H1 (cell line): Measurements from ENCODE around the gene FAM131A. TPM values are rescaled to one million over a fixed set of nuclear protein-coding genes. Genes with fewer than 3 reads are reported as not detected.

Experiments used
- CTCF ChIA-PET: fragments of 300-600 bp; sonication (Branson Sonifier 250); formaldehyde crosslinking; loops from one replicate; lab custom pipeline; 2021; ENCODE audit not compliant: partially characterized antibody; lab: Charles Lee
- POLR2A ChIA-PET: fragments of 300-600 bp; sonication (Branson Sonifier 250); formaldehyde crosslinking; loops from one replicate; lab custom pipeline; 2021; ENCODE audit warnings: inconsistent platforms; ENCODE audit not compliant: partially characterized antibody; lab: Charles Lee
- DNase-seq, 2 experiments: peaks; one replicate each; pipeline versions ENCODE4 v3.0.0 to v3.0.0-alpha.2; 2010 to 2022; ENCODE audit warnings: low spot score in 2 of 2, low read depth in 1 of 2, mixed read lengths in 1 of 2
- FAIRE-seq: peaks from 2 replicates; lab custom pipeline; 2011; peaks lifted over from hg19 to GRCh38; lab: Jason Lieb, UNC
- H2AFZ ChIP-seq: 2 replicates; pipeline ENCODE4 v1.8.1; 2012; ENCODE audit warnings: low read length, inconsistent platforms
- H2AK5ac ChIP-seq: 2 replicates; pipeline ENCODE4 v1.6.1; 2013; ENCODE audit warnings: low read depth, low read length
- H2BK120ac ChIP-seq: replicated peaks from 2 replicates; pipeline ENCODE3; 2013; ENCODE audit warnings: low read depth, low read length, inconsistent platforms
- H2BK12ac ChIP-seq: 2 replicates; pipeline ENCODE4 v1.6.1; 2013; ENCODE audit warnings: low read depth, low read length
- H2BK15ac ChIP-seq: 2 replicates; pipeline ENCODE4 v1.6.1; 2013; ENCODE audit warnings: low read length
- H2BK20ac ChIP-seq: 2 replicates; pipeline ENCODE4 v1.6.1; 2013; ENCODE audit warnings: low read length
- H2BK5ac ChIP-seq: 2 replicates; pipeline ENCODE4 v1.6.1; 2013; ENCODE audit warnings: low read depth, low read length
- H3K14ac ChIP-seq: 2 replicates; pipeline ENCODE4 v1.6.1; 2013; ENCODE audit warnings: inconsistent platforms; ENCODE audit not compliant: insufficient read length
- H3K18ac ChIP-seq: 2 replicates; pipeline ENCODE4 v1.6.1; 2013; ENCODE audit warnings: low read length; ENCODE audit errors: extremely low read depth
- H3K23ac ChIP-seq: 2 replicates; pipeline ENCODE4 v1.6.1; 2013; ENCODE audit warnings: inconsistent platforms; ENCODE audit not compliant: insufficient read length
- H3K23me2 ChIP-seq: 2 replicates; pipeline ENCODE4 v1.6.1; 2013; ENCODE audit warnings: low read depth, low read length
- H3K27ac ChIP-seq: 2 replicates; pipeline ENCODE4 v1.6.1; 2011; ENCODE audit warnings: low read depth, low read length, inconsistent platforms
- H3K27me3 ChIP-seq, 4 experiments: replicated peaks in 1 of 4; 1 replicate in 1 of 4; 2 replicates in 3 of 4; pipeline versions ENCODE4 v1.6.1 to v1.8.1; 2011 to 2013; ENCODE audit warnings: low read length in 3 of 4, mild to moderate bottlenecking in 3 of 4, inconsistent platforms in 2 of 4, mixed read lengths in 2 of 4, moderate library complexity in 1 of 4; ENCODE audit not compliant: control insufficient read depth in 3 of 4, insufficient read depth in 3 of 4; ENCODE audit errors: extremely low read depth in 1 of 4
- H3K36me3 ChIP-seq, 4 experiments: 2 replicates each; pipeline versions ENCODE4 v1.6.1 to v1.8.1; 2011 to 2013; ENCODE audit warnings: mild to moderate bottlenecking in 4 of 4, low read length in 3 of 4, moderate library complexity in 2 of 4, control low read depth in 1 of 4, inconsistent platforms in 1 of 4; ENCODE audit not compliant: insufficient read depth in 4 of 4, control insufficient read depth in 2 of 4
- H3K4ac ChIP-seq: replicated peaks from 2 replicates; pipeline ENCODE3; 2013; ENCODE audit warnings: low read length, low read depth, mixed read lengths, inconsistent platforms; ENCODE audit not compliant: insufficient read length
- H3K4me1 ChIP-seq, 4 experiments: replicated peaks in 1 of 4; 1 replicate in 1 of 4; 2 replicates in 3 of 4; pipeline versions ENCODE4 v1.6.1 to v1.8.1; 2011 to 2013; ENCODE audit warnings: low read length in 3 of 4, inconsistent platforms in 2 of 4, mixed read lengths in 1 of 4; ENCODE audit not compliant: insufficient read depth in 4 of 4, control insufficient read depth in 3 of 4
- H3K4me2 ChIP-seq, 2 experiments: 2 replicates each; pipeline versions ENCODE4 v1.6.1 to v1.8.1; 2011 to 2013; ENCODE audit warnings: low read depth in 2 of 2, low read length in 2 of 2, control low read depth in 1 of 2, inconsistent platforms in 1 of 2, mild to moderate bottlenecking in 1 of 2; ENCODE audit not compliant: insufficient read depth in 1 of 2
- H3K4me3 ChIP-seq, 4 experiments: fragments of 200-600, 300-600 bp in 1 of 4; sonication (generic), shearing (Covaris generic), sonication (Bioruptor Twin) in 1 of 4; 2 replicates each; pipeline versions ENCODE4 v1.5.1 to v1.8.1; 2011 to 2016; ENCODE audit warnings: low read length in 4 of 4, low read depth in 3 of 4, control low read depth in 2 of 4, inconsistent platforms in 2 of 4, mild to moderate bottlenecking in 2 of 4, mixed read lengths in 1 of 4, moderate library complexity in 1 of 4; ENCODE audit not compliant: insufficient read depth in 2 of 4; ENCODE audit errors: extremely low read depth in 1 of 4
- H3K56ac ChIP-seq: replicated peaks from 2 replicates; pipeline ENCODE3; 2013; ENCODE audit warnings: low read depth, mild to moderate bottlenecking, mixed read lengths, low read length, inconsistent platforms; ENCODE audit not compliant: insufficient read length
- H3K79me1 ChIP-seq: 2 replicates; pipeline ENCODE4 v1.6.1; 2013; ENCODE audit warnings: low read depth, low read length, control low read depth
- H3K79me2 ChIP-seq, 2 experiments: 2 replicates each; pipeline versions ENCODE4 v1.6.1 to v1.8.1; 2012 to 2013; ENCODE audit warnings: low read length in 2 of 2, mild to moderate bottlenecking in 2 of 2, inconsistent platforms in 1 of 2; ENCODE audit not compliant: insufficient read depth in 2 of 2, control insufficient read depth in 1 of 2
- H3K9ac ChIP-seq, 4 experiments: replicated peaks in 1 of 4; 1 replicate in 1 of 4; 2 replicates in 3 of 4; pipeline versions ENCODE4 v1.6.1 to v1.8.1; 2011 to 2013; ENCODE audit warnings: low read depth in 3 of 4, low read length in 3 of 4, control low read depth in 2 of 4, mild to moderate bottlenecking in 2 of 4, moderate library complexity in 2 of 4, inconsistent platforms in 1 of 4; ENCODE audit errors: extremely low read depth in 1 of 4
- H3K9me3 ChIP-seq, 2 experiments: 2 replicates each; pipeline versions ENCODE4 v1.6.1 to v1.8.1; 2012 to 2013; ENCODE audit warnings: mild to moderate bottlenecking in 2 of 2, moderate library complexity in 2 of 2, control low read depth in 1 of 2, inconsistent platforms in 1 of 2, low read depth in 1 of 2, low read length in 1 of 2, mixed read lengths in 1 of 2; ENCODE audit not compliant: insufficient read depth in 2 of 2
- H4K20me1 ChIP-seq, 2 experiments: replicated peaks in 1 of 2; 2 replicates each; pipeline versions ENCODE3 to v1.8.1; 2011 to 2013; ENCODE audit warnings: inconsistent platforms in 2 of 2, low read length in 2 of 2, mild to moderate bottlenecking in 1 of 2; ENCODE audit not compliant: insufficient read depth in 2 of 2, control insufficient read depth in 1 of 2
- H4K5ac ChIP-seq: 2 replicates; pipeline ENCODE4 v1.6.1; 2013; ENCODE audit warnings: low read length, low read depth, mixed read lengths, inconsistent platforms; ENCODE audit not compliant: insufficient read length
- H4K8ac ChIP-seq: 2 replicates; pipeline ENCODE4 v1.8.0; 2013; ENCODE audit warnings: mild to moderate bottlenecking, moderate library complexity, low read length, inconsistent platforms; ENCODE audit not compliant: insufficient read depth; ENCODE audit errors: extremely low read depth
- H4K91ac ChIP-seq: replicated peaks from 2 replicates; pipeline ENCODE3; 2013; ENCODE audit warnings: low read length, mixed read lengths, inconsistent platforms; ENCODE audit not compliant: insufficient read length
- CBX8 ChIP-seq: fragments of 300-800, 300-1000 bp; sonication (generic); IDR thresholded peaks from 2 replicates; pipeline ENCODE4 v1.7.1; 2016; ENCODE audit warnings: low read depth, low read length, borderline replicate concordance
- CREB1 ChIP-seq: IDR thresholded peaks from 2 replicates; pipeline ENCODE4 v1.6.1; 2012; ENCODE audit warnings: inconsistent platforms
- CTBP2 ChIP-seq: IDR thresholded peaks from 2 replicates; pipeline ENCODE4 v1.7.0; 2011; ENCODE audit warnings: borderline replicate concordance, mild to moderate bottlenecking, moderate library complexity, mixed read lengths, low read length; ENCODE audit not compliant: insufficient read depth, insufficient read length
- JUND ChIP-seq: IDR thresholded peaks from 2 replicates; pipeline ENCODE4 v1.6.1; 2011; ENCODE audit warnings: mild to moderate bottlenecking, improper control_type of control experiment, low read length
- MAFK ChIP-seq: IDR thresholded peaks from 2 replicates; pipeline ENCODE4 v1.6.1; 2012; ENCODE audit warnings: low read depth, mild to moderate bottlenecking, improper control_type of control experiment, low read length
- POLR2AphosphoS5 ChIP-seq: IDR thresholded peaks from 2 replicates; pipeline ENCODE4 v1.6.1; 2011; ENCODE audit warnings: low read depth, low read length
- SIN3A ChIP-seq, 2 experiments: IDR thresholded peaks in 1 of 2; conservative IDR thresholded peaks in 1 of 2; 2 replicates each; pipeline ENCODE4 v1.6.1; 2011 to 2012; ENCODE audit warnings: low read length in 2 of 2, improper control_type of control experiment in 1 of 2, low read depth in 1 of 2, mild to moderate bottlenecking in 1 of 2
- SUZ12 ChIP-seq: fragments of 200-600 bp; sonication (generic); IDR thresholded peaks from 2 replicates; pipeline ENCODE4 v1.6.1; 2012; ENCODE audit warnings: mild to moderate bottlenecking, inconsistent platforms, low read length, moderate library complexity, mixed read lengths
- TCF12 ChIP-seq: IDR thresholded peaks from 2 replicates; pipeline ENCODE4 v1.6.1; 2011; ENCODE audit warnings: low read depth, mild to moderate bottlenecking, low read length
- ZNF274 ChIP-seq: IDR thresholded peaks from 2 replicates; pipeline ENCODE4 v1.7.0; 2012; ENCODE audit warnings: low read length, borderline replicate concordance; ENCODE audit errors: extremely low read depth
- WGBS, 2 experiments: shearing (Covaris generic) in 1 of 2; methylation state at CpG; one replicate each; pipeline versions ENCODE4 v1.1.6 to v1.1.7; 2013 to 2015; ENCODE audit warnings: low lambda C conversion rate in 2 of 2, mixed read lengths in 2 of 2, inconsistent platforms in 1 of 2, low coverage in 1 of 2, missing lambda C conversion rate in 1 of 2; ENCODE audit not compliant: insufficient replicate concordance in 2 of 2, insufficient coverage in 1 of 2, insufficient read length in 1 of 2; ENCODE audit errors: extremely low coverage in 1 of 2, missing lambda C conversion rate in 1 of 2; 5-methylcytosine and 5-hydroxymethylcytosine counted together
- polyA plus RNA-seq, 7 experiments: library from polyadenylated mRNA; depleted of rRNA in 3 of 7; stranded (reverse) in 5 of 7; unstranded in 2 of 7; fragments of >200 nt in 5 of 7; fragments of 200-250 nt in 2 of 7; gene quantifications; 1 replicate in 5 of 7; 2 replicates in 1 of 7; 4 replicates in 1 of 7; pipeline versions ENCODE4 v1.2.1 to v1.2.3, GENCODE V29; 2011 to 2013; ENCODE audit warnings: missing spikeins in 2 of 7, mixed read lengths in 2 of 7
- total RNA-seq: library from RNA; stranded (reverse); fragmentation: NEBNext Ultra II Directional; extraction: Animal tissue kit (Norgen Biotek cat#: 25700); gene quantifications from 2 replicates; pipeline ENCODE4 v1.2.1, GENCODE V29; 2021

The FAM131A gene
- total and polyA plus RNA-seq, 2 of the 8 experiments (the other 6 are each of a cell fraction or from before 2014, with no cell fraction given), result 16.0 to 21.9 TPM

- Histone ChIP-seq H3K4me2 (peak overlapping the region; percentile 91 to 98), H4K8ac (peak overlapping the region; percentile 41; the same call in 1 of the 2 replicates), H2BK15ac (peak overlapping the region; percentile 25; the same call in 1 of the 2 replicates), H4K91ac (peak overlapping the region; percentile 46), H3K79me2 (peaks cover 0 to 2% of the 10 kb centered on the region in 2 experiments; a peak in 1 of 4 replicates), H3K4me3 (peak overlapping the region; percentile 76 to 83 (median 80)), H3K56ac (no peak overlapping the region), H3K36me3 (peaks cover 22 to 32% (median 30%) of the 10 kb centered on the region in 4 experiments), H2BK20ac (no peak overlapping the region), H2BK5ac (peak overlapping the region; percentile 54), H3K79me1 (peaks cover 10% of the 10 kb centered on the region), H3K18ac (peak overlapping the region; percentile 83; the same call in 1 of the 2 replicates), H3K4ac (no peak overlapping the region), H2BK120ac (no peak overlapping the region), H3K9me3 (no peaks in the 10 kb centered on the region), H3K23ac (no peak overlapping the region), H2AFZ (no peak overlapping the region), H3K14ac (no peak overlapping the region), H3K4me1 (peaks cover 5 to 27% (median 18%) of the 10 kb centered on the region in 4 experiments), H3K9ac (peak overlapping the region; percentile 66 to 87 (median 80)), H2BK12ac (peak overlapping the region; percentile 53; the same call in 1 of the 2 replicates), H3K23me2 (peaks cover 14% of the 10 kb centered on the region), H2AK5ac (peak overlapping the region; percentile 78), H3K27ac (peak overlapping the region; percentile 82), H4K5ac (no peak overlapping the region), H3K27me3 (no peaks in the 10 kb centered on the region), H4K20me1 (peaks cover 22 to 40% of the 10 kb centered on the region in 2 experiments)
- DNase-seq (peak in 1 of 2 experiments; percentile 54), FAIRE-seq (peak; percentile 77)
- ChIA-PET POLR2A (interaction anchor here (0.8 to 3.6 kb wide), 17 partner anchors 8 to 204 kb away, joined by 3 to 30 read pairs (median 4); partner anchors contain the start of genes CAMK2N2 and EIF4G1), CTCF (interaction anchor here (0.8 to 3.6 kb wide), 12 partner anchors 9 to 204 kb away, joined by 3 to 16 read pairs (median 4); no protein-coding TSS in a partner anchor)
- 51% methylated on average over 17 of the region's 17 CpGs; no CpG with 5 or more reads in 1 of the 2 experiments for WGBS, 2 experiments
- TF ChIP-seq CREB1 (no peak), MAFK (no peak), CTBP2 (no peak), ZNF274 (no peak), JUND (no peak), SIN3A (conservative IDR thresholded peaks at IDR 0.05 in 1 of 2, IDR thresholded peaks at IDR 0.05 in 1 of 2; ENCODE audit: low read depth in 1 of 2, low read length in 2 of 2) (0 out of 4 replicates have a peak, but pooled peaks of 1 of the 2 experiments have one; percentile 38), TCF12 (no peak), CBX8 (no peak), SUZ12 (no peak), POLR2AphosphoS5 (0 out of 2 replicates have a peak, but pooled peaks have one; percentile 34)
Observed at GRCh38 chr3:184336547-184337398, 627 bp upstream of the FAM131A start.
